Fibroblast of skin of back (primary cell): Measurements from ENCODE around the gene RLN3.
"Not testable (repeated sequence)": the region's sequence is repeated elsewhere in the genome, so short reads cannot be mapped to it uniquely, and the experiment has no call there.

Source experiments
- DNase-seq: peaks from one replicate; pipeline ENCODE4 v3.0.0-alpha.2; 2013

RLN3 gene

DNA sequence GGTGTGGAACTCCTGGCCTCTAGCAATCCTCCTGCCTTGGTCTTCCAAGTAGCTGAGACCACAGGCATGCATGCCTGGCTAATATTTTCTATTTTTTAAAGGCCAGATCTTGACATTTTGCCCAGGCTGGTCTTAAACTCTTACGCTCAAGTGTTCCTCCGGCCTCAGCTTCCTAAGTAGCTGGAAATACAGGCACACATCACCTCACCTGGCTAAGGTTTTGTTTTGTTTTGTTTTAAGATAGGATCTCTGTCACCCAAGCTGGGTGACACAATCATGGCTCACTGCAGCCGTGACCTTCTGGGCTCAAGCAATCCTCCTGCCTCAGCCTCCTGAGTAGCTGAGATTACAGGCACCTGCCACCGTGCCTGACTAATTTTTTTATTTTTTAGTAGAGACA lies 5.5 kb upstream of the RLN3 start:
- no peak for DNase-seq

DNA sequence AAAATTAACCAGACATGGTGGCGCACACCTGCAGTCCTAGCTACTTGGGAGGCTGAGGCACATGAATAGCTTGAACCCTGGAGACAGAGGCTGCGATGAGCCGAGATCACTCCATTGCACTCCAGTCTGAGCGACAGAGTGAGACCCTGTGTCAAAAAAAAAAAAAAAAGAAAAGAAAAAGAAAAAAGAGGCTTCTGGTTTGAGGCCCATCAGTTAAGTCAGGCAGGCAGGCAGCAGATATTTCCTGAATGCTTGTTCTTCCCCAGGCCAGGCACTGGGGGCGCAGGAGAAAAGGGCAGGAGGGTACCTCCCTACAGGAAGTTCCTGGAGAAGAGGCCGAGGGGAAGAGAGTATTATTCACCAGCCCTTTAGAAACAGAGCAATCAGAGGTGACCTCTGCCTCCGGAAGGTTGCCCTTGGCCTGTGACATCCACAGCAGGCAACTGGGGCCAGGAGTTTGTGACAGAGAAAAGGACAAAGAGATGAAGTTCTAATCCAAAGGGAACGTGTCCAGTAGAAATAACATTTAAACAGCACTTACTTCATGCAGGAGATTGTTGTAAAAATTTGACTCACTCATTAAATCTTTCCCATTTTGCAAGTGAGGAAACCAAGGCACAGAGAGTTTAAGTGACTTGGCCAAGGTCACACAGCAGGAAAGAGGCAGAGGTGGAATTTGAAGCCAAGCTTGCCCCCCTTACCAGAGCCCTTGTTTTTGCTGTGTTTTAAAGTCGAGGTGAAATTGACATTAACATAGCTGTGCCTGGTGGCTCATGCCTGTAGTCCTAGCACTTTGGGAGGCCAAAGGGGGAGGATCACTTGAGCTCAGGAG lies 4.3 kb upstream of the RLN3 start:
- DNase-seq: peak; percentile 66

DNA sequence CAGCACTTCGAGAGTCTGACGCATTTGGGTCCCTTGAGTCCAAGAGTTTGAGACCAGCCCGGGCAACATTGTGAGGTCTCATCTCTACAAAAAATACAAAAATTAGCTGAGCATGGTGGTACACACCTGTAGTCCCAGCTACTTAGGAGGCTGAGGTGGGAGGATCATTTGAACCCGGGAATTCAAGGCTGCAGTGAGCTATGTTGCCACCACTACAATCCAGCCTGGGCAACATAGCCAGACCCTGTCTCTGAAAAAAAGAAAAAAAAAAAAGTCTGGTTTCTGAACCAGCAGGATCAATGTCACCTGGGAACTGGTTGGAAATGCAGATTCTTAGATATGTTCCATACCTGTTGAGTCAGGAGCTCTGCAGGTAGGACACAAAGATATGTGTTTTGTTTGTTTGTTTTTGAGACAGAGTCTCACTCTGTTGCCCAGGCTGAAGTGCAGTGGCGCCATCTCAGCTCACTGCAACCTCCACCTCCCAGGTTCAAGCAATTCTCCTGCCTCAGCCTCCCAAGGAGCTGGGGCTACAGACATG lies 1.2 kb upstream of the RLN3 start:
- not testable (repeated sequence) for DNase-seq

DNA sequence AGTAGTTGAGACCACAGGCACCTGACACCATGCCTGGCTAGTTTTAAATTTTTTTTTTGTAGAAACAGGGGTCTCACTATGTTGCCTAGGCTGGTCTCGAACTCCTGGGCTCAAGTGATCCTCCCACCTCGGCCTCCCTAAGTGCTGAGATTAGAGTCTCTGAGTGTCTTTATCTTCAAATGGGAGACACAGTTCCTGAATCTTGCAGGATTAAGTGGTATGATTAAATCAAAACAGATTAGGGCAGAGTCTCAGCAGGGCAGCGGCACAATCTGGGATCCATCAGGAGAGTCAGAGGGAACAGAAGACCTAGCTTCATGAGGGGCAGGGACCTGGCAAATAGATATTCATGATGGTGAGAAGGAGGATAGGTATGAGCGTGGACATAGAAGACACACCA lies 953 bp downstream of the RLN3 start:
- no peak for DNase-seq

DNA sequence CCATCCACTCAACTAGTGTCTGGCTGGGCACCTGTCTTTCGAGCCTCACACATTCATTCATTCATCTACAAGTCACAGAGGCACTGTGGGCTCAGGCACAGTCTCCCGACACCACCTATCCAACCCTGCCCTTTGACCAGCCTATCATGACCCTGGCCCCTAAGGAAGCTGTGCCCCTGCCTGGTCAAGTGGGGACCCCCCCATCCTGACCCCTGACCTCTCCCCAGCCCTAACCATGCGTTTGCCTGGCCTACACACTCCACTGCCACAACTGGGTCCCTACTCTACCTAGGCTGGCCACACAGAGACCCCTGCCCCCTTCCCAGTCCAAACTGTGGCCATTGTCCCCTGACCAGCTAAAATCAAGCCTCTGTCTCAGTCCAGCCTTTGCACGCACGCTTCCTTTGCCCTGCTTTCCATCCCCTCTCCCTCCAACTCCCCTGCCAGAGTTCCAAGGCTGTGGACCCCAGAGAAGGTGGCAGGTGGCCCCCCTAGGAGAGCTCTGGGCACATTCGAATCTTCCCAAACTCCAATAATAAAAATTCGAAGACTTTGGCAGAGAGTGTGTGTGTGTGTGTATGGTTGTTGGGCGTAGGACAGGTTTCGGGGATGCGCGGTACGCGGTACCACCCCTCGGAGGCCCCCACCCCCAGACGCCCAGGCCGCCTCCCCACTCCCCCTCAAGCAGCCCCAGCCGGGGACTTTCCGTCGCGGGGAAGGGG lies 3.2 kb downstream of the RLN3 start:
- no peak for DNase-seq

DNA sequence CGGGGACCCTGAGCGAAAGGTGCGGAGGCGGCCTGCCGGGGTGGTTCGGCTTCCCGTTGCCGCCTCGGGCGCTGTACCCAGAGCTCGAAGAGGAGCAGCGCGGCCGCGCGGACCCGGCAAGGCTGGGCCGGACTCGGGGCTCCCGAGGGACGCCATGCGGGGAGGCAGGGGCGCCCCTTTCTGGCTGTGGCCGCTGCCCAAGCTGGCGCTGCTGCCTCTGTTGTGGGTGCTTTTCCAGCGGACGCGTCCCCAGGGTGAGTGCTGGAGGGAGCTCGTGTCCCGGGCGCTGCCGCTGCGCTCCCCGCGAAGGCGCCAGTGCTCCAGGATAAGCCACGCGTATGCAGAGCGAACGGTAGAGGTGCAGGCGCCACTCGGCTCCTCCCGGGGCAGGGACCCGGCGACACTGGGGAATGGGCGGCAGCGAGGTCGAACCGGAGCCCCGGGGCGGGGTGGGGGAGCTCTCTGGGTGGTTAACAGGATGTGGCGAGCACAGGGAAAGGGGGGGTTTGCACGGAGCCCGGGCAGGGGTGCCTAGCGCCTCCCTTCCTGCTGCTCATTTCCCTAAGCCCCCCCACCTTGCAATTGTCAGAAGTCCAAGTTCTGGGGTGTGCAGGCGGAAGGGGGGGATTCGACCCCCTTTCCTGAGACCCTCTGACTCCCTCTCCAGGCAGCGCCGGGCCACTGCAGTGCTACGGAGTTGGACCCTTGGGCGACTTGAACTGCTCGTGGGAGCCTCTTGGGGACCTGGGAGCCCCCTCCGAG lies 4.0 kb downstream of the RLN3 start, which contains the start of gene IL27RA:
Gene IL27RA, plus strand, starts transcription at position 44 of the 762 bp plus-strand sequence. Its CDS starts 111 bp downstream, at position 155.
- peak; percentile 50 for DNase-seq

DNA sequence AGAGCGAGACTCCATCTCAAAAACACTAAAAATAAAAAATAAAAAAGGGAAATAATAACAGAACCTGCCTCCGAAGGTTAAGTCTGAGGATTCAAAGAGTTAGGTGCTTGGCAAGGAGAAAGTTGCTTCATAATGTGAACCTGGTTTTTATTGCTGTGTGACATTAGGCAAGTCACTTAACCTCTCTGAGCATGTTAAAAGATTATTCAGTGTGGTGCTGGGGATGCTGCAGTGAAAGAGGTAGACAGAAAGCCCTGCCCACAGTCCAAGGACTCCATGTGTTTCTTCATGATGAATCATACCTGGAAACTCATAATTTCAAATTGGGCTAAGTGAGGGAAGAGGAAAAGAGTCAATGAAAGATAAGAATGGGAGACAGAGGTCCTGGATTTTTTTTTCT lies 6.0 kb downstream of the RLN3 start:
- DNase-seq: no peak

DNA sequence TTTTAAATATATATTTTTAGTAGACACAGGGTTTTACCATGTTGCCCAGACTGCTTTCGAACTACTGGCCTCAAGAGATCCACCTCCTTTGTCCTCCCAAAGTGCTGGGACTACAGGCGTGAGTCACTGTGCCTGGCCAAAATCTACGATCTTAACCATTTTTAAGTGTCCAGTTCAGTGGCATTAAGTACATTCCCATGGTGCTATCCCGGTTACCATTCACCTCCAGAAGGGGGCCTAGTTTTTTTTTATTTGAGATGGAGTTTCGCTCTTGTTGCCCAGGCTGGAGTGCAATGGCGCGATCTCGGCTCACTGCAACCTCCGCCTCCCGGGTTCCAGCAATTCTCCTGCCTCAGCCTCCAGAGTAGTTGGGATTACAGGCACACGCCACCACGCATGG lies 7.2 kb downstream of the RLN3 start:
- not testable (repeated sequence) for DNase-seq

DNA sequence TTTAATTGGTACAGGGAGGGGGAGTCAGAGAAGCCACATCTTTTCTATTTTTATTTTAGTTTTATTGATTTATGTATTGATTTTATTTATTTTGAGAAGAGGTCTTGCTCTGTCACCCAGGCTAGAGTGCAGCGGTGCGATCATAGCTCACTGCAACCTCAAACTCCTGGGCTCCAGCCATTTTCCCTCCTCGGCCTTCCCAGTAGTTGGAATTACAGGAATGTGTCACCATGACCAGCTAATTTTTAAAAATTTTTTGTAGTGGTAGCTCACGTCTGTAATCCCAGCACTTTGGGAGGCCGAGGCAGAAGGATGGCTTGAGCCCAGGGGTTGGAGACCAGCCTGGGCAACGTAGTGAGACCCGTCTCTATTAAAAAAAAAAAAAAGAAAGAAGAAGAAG lies 7.8 kb downstream of the RLN3 start:
- peak; percentile 64 for DNase-seq

DNA sequence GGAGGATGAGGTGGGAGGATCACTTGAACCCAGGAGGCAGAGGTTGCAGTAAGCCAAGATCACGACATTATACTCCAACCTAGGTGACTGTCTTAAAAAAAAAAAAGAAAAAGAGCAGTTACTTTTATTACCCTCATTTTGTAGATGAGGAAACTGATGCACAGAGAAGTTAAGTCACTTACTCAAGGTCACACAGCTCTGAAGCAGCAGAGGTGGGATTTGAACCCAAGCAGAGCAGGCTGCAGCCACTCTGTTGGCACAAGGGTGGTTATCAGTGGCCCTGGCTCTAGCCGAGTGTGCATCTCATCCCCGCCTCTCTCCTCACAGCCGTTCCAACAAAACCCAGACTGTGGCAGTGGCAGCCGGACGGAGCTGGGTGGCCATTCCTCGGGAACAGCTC lies 11.2 kb downstream of the RLN3 start:
- no peak for DNase-seq

DNA sequence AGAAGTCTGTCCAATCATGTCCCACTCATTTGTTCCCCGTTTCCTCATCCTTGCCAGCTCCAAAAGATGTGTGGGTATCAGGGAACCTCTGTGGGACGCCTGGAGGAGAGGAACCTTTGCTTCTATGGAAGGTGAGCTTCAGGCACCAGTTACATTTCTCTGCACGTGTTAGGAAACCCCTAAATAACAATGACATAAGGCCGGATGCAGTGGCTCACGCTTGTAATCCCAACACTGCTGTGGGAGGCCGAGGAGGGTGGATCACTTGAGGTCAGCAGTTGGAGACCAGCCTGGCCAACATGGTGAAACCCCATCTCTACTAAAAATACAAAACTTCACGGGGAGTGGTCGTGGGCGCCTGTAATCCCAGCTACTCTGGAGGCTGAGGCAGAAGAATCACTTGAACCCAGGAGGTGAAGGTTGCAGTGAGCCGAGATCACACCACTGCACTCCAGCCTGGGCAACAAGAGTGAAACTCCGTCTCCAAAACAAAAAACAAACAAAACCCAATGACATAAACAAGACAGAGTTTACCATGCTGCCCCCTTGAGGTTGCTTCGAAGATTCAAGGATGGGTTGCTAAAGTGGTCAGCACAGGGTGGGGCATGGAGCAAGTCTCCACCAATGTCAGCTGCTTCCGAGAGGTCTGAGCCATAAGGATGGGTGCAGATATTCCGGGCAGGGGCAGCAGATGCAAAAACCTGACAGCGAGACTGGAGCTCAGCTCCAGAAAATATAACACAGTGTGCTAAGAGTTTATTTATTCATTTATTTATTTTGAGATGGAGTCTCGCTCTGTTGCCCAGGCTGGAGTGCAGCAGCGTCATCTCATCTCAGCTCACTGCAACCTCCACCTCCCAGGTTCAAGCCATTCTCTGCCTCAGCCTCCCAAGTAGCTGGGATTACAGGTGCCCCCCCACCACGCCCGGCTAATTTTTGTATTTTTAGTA lies 15.0 kb downstream of the RLN3 start:
- DNase-seq: peak; percentile 47

DNA sequence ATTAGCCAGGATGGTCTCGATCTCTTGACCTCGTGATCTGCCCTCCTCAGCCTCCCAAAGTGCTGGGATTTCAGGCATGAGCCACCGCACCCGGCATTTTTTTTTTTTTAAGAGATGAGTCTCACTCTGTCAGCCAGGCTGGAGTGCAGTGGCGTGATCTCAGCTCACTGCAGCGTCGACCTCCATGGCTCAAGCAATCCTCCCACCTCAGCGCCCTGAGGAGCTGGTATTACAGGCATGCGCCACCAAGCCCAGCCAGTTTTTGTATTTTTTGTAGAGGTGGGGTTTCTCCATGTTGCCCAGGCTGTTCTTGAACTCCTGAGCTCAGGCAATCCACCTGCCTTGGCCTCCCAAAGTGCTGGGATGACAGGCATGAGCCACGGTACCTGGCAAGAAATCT lies 19.9 kb downstream of the RLN3 start:
- DNase-seq: not testable (repeated sequence)

DNA sequence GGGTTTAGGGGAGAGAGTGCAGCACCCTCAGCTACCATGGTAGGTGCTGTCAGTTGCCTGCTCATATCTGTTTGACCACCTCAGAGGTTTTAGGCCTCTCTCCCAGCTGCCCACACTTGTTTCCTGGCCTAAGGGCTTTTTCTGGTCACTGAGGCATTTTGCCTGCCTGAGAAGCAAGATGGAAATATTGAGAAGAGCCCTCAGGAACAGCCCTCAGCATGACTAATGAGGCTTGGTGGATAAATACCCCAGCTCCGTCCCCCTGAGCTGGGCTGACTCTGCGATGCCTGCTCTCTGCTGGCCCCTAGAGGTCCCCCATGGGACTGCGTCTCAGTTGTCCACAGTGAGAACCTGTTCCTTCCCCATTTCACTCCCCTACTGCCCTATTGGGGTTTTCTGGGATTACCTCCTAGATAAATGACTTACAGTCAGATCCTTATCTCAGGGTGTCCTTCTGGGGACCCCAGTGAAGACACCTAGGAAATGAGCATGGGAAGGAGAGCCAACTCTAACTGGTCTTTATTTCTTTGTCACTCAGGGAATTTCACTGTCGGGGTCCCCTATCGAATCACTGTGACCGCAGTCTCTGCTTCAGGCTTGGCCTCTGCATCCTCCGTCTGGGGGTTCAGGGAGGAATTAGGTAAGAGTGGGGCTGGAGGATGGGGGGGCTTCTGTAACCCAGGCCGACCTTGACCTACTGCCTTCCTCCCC lies 20.6 kb downstream of the RLN3 start:
- peak; percentile 27 for DNase-seq

DNA sequence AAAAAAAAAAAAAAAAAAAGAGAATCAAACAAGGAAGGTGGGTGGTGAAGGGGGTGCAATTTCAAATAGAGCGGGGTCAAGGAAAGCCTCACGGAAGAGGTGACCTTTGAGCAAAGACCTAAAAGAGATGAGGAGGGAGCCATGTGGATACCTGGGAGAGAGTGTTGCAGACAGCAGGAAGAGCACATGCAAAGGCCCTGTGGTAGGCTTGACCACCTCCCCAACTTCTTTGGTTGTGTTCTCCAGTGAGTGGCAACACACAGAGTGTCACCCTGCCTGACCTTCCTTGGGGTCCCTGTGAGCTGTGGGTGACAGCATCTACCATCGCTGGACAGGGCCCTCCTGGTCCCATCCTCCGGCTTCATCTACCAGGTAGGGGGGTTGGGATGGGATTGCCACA lies 22.6 kb downstream of the RLN3 start:
- DNase-seq: no peak

DNA sequence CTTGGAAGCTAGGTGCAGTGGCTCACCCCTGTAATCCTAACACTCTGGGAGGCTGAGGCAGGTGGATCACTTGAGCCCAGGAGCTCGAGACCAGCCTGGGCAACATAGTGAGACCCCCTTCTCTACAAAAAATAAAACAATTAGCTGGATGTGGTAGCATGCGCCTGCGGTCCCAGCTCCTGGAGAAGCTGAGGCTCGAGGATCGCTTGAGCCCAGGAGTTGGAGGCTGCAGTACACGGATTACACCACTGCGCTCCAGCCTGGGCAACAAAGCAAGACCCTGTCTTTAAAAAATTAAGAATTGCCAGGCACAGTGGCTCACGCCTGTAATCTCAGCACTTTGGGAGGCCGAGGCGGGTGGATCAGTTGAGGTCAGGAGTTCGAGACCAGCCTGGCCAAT lies 23.0 kb downstream of the RLN3 start:
- not testable (repeated sequence) for DNase-seq

DNA sequence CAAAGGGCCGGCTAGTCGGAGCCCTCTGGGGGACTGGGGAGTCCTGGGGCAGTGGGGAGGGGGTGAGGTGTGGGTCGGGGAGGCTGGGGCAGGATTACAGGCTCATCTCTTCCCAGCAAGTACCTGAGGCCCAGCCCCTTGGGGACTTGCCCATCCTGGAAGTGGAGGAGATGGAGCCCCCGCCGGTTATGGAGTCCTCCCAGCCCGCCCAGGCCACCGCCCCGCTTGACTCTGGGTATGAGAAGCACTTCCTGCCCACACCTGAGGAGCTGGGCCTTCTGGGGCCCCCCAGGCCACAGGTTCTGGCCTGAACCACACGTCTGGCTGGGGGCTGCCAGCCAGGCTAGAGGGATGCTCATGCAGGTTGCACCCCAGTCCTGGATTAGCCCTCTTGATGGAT lies 24.0 kb downstream of the RLN3 start:
- no peak for DNase-seq

DNA sequence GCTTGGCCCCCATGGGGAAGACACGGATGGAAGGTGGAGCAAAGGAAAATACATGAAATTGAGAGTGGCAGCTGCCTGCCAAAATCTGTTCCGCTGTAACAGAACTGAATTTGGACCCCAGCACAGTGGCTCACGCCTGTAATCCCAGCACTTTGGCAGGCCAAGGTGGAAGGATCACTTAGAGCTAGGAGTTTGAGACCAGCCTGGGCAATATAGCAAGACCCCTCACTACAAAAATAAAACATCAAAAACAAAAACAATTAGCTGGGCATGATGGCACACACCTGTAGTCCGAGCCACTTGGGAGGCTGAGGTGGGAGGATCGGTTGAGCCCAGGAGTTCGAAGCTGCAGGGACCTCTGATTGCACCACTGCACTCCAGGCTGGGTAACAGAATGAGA lies 24.5 kb downstream of the RLN3 start:
- no peak for DNase-seq

DNA sequence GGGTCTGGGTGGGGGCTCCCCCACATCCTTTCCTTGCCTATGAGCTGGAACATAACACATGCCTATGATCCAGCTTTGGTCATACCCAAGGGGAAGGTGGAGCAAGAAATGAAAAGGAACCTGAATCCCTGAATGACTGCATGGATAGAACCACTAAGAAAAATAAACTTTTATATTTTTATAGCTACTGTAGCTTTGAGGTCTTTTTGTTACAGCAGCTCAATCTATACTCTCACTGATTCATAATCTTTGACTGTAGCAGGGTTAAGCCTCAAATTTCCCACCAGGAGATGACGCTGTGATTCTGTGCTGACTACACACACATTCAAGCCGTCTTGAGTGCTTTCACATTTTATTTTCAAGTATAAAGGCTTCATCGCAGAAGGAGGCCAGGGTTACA lies 25.1 kb downstream of the RLN3 start:
- no peak for DNase-seq

DNA sequence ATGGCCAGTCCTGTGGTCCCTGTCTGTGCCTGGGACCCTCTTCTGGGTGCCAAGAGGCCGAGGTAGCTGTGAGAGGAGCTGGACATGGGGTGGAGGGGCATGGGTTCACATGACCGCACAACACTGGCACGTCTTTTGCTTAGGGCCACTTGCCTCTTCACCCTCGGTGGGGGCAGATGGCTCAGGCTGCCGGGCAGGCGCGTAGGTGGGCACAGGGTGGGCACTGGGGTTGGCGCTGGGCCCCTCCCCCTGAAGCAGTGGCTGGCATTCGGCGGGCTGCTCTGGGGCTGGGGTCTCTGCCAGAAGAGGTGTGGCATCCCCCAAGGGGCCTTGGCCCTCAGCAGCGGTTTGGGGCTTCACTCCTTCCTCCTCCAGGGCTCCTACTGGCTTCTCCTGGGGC lies 25.6 kb downstream of the RLN3 start:
- no peak for DNase-seq

DNA sequence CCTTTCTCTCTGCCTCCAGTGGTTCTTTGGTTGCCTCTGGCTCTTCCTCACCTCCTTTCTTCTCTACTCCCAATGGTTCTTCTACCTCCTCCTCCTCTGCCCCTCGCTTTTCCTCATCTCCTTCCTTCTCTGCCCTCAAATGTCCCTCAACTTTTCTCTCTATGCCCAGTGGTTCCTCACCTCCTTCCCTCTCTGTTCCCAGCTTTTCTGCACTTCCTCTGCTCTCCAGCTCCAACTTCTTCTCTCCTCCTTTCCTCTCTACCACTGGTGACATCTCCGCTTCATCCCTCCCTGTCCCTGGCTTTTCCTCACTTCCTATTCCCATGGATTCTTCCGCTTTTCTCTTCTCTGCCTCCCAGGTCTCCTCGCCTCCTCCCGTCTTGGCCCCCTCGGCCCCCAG lies 26.2 kb downstream of the RLN3 start:
- DNase-seq: no peak

DNA sequence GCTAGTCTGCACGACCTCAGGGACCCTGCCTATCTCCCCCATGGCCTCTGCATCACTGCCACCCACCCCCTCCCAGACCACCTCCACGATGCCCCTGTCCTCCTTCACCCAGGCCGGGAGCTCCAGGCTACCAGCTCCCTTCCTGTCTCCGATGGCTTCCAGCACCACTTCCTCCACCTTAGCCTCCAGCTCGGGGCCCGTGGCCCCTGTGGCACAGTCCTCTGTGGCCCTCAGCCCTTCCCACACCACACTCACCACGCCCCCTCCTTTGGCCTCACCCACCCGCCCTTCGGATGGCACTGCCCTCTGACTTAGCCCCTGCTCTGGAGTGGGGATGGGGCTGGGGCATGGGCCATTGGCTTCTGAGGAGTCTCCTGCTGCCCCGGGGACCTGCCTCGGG lies 26.8 kb downstream of the RLN3 start:
- DNase-seq: no peak
